Measurements from ENCODE around the gene HTRA2.

- TF ChIP-seq CTCF (IDR thresholded peaks at IDR 0.05; ENCODE audit: insufficient read depth, low read length, poor library complexity, severe bottlenecking) (no peak), EZH2phosphoT487 (conservative IDR thresholded peaks at IDR 0.05; ENCODE audit: low read length) (no peak)
These were observed 6.6 kb downstream of the HTRA2 start for GRCh38 chr2:74536166-74536950.
